Keratinocyte (primary cell): Measurements from ENCODE around the gene EXD3. TPM values are rescaled to one million over a fixed set of nuclear protein-coding genes. Genes with fewer than 3 reads are reported as not detected.

Experiments used
- DNase-seq: peaks from one replicate; pipeline ENCODE4 v3.0.0-alpha.2; 2011; ENCODE audit warnings: low read depth, missing footprints, low spot score
- FAIRE-seq: peaks from 2 replicates; lab custom pipeline; 2011; peaks lifted over from hg19 to GRCh38; lab: Jason Lieb, UNC
- H2AFZ ChIP-seq: 2 replicates; pipeline ENCODE4 v1.6.0; 2012; ENCODE audit warnings: low read length, control low read depth, inconsistent platforms; ENCODE audit not compliant: control insufficient read depth
- H3K27ac ChIP-seq: 2 replicates; pipeline ENCODE4 v1.5.1; 2011; ENCODE audit warnings: low read length; ENCODE audit not compliant: control insufficient read depth, insufficient read depth
- H3K27me3 ChIP-seq: 3 replicates; pipeline ENCODE4 v1.6.0; 2011; ENCODE audit warnings: low read length; ENCODE audit not compliant: control insufficient read depth, insufficient read depth; ENCODE audit errors: extremely low read depth
- H3K36me3 ChIP-seq, 2 experiments: 2 replicates in 1 of 2; 3 replicates in 1 of 2; pipeline ENCODE4 v1.5.1; 2011; ENCODE audit warnings: low read length in 2 of 2, mild to moderate bottlenecking in 1 of 2; ENCODE audit not compliant: control insufficient read depth in 2 of 2, insufficient read depth in 2 of 2; ENCODE audit errors: extremely low read depth in 1 of 2
- H3K4me1 ChIP-seq: 3 replicates; pipeline ENCODE4 v1.5.1; 2011; ENCODE audit warnings: low read length; ENCODE audit not compliant: control insufficient read depth, insufficient read depth; ENCODE audit errors: extremely low read depth
- H3K4me2 ChIP-seq: 3 replicates; pipeline ENCODE4 v1.6.0; 2011; ENCODE audit warnings: low read depth, low read length; ENCODE audit not compliant: control insufficient read depth, insufficient read depth; ENCODE audit errors: extremely low read depth
- H3K4me3 ChIP-seq, 3 experiments: fragments of 200-600 bp in 1 of 3; sonication (generic) in 1 of 3; 2 replicates in 2 of 3; 3 replicates in 1 of 3; pipeline ENCODE4 v1.5.1; 2011 to 2016; ENCODE audit warnings: low read length in 3 of 3, mild to moderate bottlenecking in 3 of 3, control low read depth in 2 of 3, inconsistent platforms in 1 of 3, low read depth in 1 of 3, mixed read lengths in 1 of 3, mixed run types in 1 of 3, moderate library complexity in 1 of 3; ENCODE audit not compliant: control insufficient read depth in 2 of 3, insufficient read depth in 2 of 3; ENCODE audit errors: extremely low read depth in 1 of 3
- H3K79me2 ChIP-seq: 2 replicates; pipeline ENCODE4 v1.6.0; 2012; ENCODE audit warnings: low read length; ENCODE audit not compliant: control insufficient read depth, insufficient read depth
- H3K9ac ChIP-seq: 3 replicates; pipeline ENCODE4 v1.6.0; 2011; ENCODE audit warnings: low read length; ENCODE audit not compliant: control insufficient read depth, insufficient read depth; ENCODE audit errors: extremely low read depth
- H3K9me1 ChIP-seq: 3 replicates; pipeline ENCODE4 v1.6.0; 2011; ENCODE audit warnings: low read length; ENCODE audit not compliant: control insufficient read depth, insufficient read depth; ENCODE audit errors: extremely low read depth
- H3K9me3 ChIP-seq: 2 replicates; pipeline ENCODE4 v1.5.1; 2012; ENCODE audit warnings: low read depth, low read length; ENCODE audit not compliant: control insufficient read depth
- H4K20me1 ChIP-seq: 3 replicates; pipeline ENCODE4 v1.6.0; 2011; ENCODE audit warnings: low read length; ENCODE audit not compliant: control insufficient read depth, insufficient read depth; ENCODE audit errors: extremely low read depth
- EZH2 ChIP-seq: IDR thresholded peaks from one replicate; pipeline ENCODE4 v1.6.1; 2012; ENCODE audit warnings: inconsistent platforms, mild to moderate bottlenecking, low read length, moderate library complexity
- dilution Hi-C: fragments of 300-500 bp; cut with MboI; formaldehyde crosslinking; loops from one replicate; pipeline ENCODE4 v1.7.0; 2020; ENCODE audit warnings: low sequenced_read_pairs; ENCODE audit not compliant: extremely low pct_ligation_motif_present
- polyA plus RNA-seq, 5 experiments: library from polyadenylated mRNA; depleted of rRNA in 3 of 5; stranded (reverse) in 3 of 5; stranded (forward) in 1 of 5; unstranded in 1 of 5; fragments of >200 nt; gene quantifications; 1 replicate in 1 of 5; 2 replicates in 3 of 5; 3 replicates in 1 of 5; pipeline versions ENCODE4 v1.2.1 to v1.2.3, GENCODE V29; 2011 to 2012; ENCODE audit warnings: missing spikeins in 2 of 5, low read depth in 1 of 5, low replicate concordance in 1 of 5
- TF ChIP-seq, protein P1 (sequence below), 3 experiments: IDR thresholded peaks in 1 of 3; conservative IDR thresholded peaks in 1 of 3; optimal IDR thresholded peaks in 1 of 3; 2 replicates in 2 of 3; 3 replicates in 1 of 3; pipeline versions ENCODE3 to v1.5.1; 2011; ENCODE audit warnings: low read length in 3 of 3, mild to moderate bottlenecking in 3 of 3, moderate library complexity in 2 of 3, control low read depth in 1 of 3, inconsistent platforms in 1 of 3; ENCODE audit not compliant: insufficient read depth in 2 of 3; ENCODE audit errors: extremely low read depth in 1 of 3

EXD3 gene
- polyA plus RNA-seq, 1 donor (not counting 4 experiments of a cell fraction or from before 2014, with no cell fraction given), result 1.5 TPM

DNA sequence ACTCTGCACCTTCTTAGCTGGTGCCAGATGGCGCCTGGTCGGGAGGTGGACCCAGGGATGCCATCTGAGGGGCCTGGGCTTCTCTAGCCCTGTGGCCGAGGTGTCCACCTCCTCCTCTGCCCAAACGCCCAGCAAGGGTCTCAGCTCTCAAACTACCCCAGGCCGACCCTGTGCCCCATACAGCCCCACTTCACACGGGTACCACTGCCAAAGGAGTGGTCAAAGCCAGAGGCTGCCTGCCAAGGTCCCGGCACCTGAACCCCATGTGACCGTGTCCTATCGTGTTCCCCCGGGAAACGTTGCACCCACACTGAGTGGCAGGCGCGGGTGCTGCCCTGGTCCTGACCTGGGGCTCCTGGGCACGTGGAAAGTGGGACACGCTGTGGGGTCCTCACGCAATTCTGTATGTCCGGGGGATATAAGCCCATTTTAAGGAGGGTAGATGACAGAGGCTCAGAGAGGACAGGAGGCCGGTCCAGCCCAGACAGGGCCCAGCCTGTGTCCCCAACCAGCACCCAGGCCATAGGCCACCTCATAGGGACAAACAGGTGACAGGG lies 16.3 kb upstream of the EXD3 start:
- H3K9me1 ChIP-seq, result no peaks in the 10 kb centered on the region
- H4K20me1 ChIP-seq, result no peaks in the 10 kb centered on the region
- TF ChIP-seq, protein P1, sequence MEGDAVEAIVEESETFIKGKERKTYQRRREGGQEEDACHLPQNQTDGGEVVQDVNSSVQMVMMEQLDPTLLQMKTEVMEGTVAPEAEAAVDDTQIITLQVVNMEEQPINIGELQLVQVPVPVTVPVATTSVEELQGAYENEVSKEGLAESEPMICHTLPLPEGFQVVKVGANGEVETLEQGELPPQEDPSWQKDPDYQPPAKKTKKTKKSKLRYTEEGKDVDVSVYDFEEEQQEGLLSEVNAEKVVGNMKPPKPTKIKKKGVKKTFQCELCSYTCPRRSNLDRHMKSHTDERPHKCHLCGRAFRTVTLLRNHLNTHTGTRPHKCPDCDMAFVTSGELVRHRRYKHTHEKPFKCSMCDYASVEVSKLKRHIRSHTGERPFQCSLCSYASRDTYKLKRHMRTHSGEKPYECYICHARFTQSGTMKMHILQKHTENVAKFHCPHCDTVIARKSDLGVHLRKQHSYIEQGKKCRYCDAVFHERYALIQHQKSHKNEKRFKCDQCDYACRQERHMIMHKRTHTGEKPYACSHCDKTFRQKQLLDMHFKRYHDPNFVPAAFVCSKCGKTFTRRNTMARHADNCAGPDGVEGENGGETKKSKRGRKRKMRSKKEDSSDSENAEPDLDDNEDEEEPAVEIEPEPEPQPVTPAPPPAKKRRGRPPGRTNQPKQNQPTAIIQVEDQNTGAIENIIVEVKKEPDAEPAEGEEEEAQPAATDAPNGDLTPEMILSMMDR (optimal IDR thresholded peaks at IDR 0.05 in 1 of 3, IDR thresholded peaks at IDR 0.05 in 1 of 3, conservative IDR thresholded peaks at IDR 0.05 in 1 of 3; ENCODE audit: extremely low read depth in 1 of 3, insufficient read depth in 2 of 3, low read length in 3 of 3), result no peak
- no peak for TF ChIP-seq EZH2
- H3K79me2 ChIP-seq, result no peaks in the 10 kb centered on the region
- H3K9ac ChIP-seq, result no peak overlapping the region
- no peaks in the 10 kb centered on the region for H3K9me3 ChIP-seq
- no peak overlapping the region for H3K27ac ChIP-seq
- H2AFZ ChIP-seq, result no peak overlapping the region
- H3K27me3 ChIP-seq, result peaks cover 20% of the 10 kb centered on the region
- dilution Hi-C loops, result no loop called here
- H3K36me3 ChIP-seq, result no peaks in the 10 kb centered on the region
- no peak for DNase-seq
- H3K4me3 ChIP-seq, result no peak overlapping the region
- H3K4me1 ChIP-seq, result no peaks in the 10 kb centered on the region
- no peak overlapping the region for H3K4me2 ChIP-seq
- FAIRE-seq, result no peak

DNA sequence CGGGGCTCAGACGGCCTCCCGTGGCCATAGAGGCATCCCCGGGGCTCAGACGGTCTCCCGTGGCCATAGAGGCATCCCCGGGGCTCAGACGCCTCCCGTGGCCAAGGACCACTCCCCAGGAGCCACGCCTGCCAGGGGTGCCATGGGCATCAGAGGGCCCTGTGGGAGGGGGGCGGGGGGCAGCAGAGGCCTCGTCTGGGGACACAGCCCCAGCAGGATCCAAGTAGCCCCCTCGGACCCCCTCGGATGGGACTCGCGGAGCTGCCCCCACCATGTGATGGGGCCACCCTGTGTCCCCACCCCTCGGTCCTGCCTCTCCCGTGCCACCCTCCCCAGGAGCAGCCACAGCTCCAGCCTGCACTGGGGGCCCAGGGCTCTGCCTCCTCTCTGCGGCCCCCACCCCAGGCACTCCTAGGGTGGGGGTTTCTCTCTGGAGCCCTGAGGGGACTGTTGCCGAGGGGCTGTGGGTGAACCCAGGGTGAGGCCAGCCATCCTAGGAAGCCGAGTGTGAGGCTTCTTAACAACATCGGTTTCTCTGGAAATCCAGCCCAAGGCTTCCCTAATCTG lies 15.7 kb upstream of the EXD3 start:
- H3K9me1 ChIP-seq, result no peaks in the 10 kb centered on the region
- H3K4me3 ChIP-seq, result no peak overlapping the region
- no peaks in the 10 kb centered on the region for H3K79me2 ChIP-seq
- H3K27me3 ChIP-seq, result peaks cover 20% of the 10 kb centered on the region
- dilution Hi-C loops, result no loop called here
- H2AFZ ChIP-seq, result no peak overlapping the region
- TF ChIP-seq EZH2, result no peak
- TF ChIP-seq, protein P1 (optimal IDR thresholded peaks at IDR 0.05 in 1 of 3, IDR thresholded peaks at IDR 0.05 in 1 of 3, conservative IDR thresholded peaks at IDR 0.05 in 1 of 3; ENCODE audit: extremely low read depth in 1 of 3, insufficient read depth in 2 of 3, low read length in 3 of 3), result no peak
- H4K20me1 ChIP-seq, result no peaks in the 10 kb centered on the region
- DNase-seq (no peak), FAIRE-seq (no peak)
- H3K27ac ChIP-seq, result no peak overlapping the region
- no peaks in the 10 kb centered on the region for H3K36me3 ChIP-seq
- H3K4me2 ChIP-seq, result no peak overlapping the region
- H3K9me3 ChIP-seq, result no peaks in the 10 kb centered on the region
- no peaks in the 10 kb centered on the region for H3K4me1 ChIP-seq
- no peak overlapping the region for H3K9ac ChIP-seq
